SW 1271 (cell line): ENCODE results near the gene APELA.
"Not testable (repeated sequence)": the region's sequence is repeated elsewhere in the genome, so short reads cannot be mapped to it uniquely, and the experiment has no call there.

Source experiments
- DNase-seq, 2 experiments: peaks; one replicate each; lab custom pipeline; 2025; lab: John Stamatoyannopoulos, UW

Gene APELA

GRCh38 chr4:164926301-164926700 is 49.3 kb downstream of the APELA start:
- no peak for DNase-seq

- DNase-seq, result not testable (repeated sequence)
Observed at GRCh38 chr4:164927101-164927500, 50.1 kb downstream of the APELA start.

- DNase-seq, result no peak
Observed at GRCh38 chr4:164930647-164931046, 53.7 kb downstream of the APELA start.

- DNase-seq, result no peak
Observed at GRCh38 chr4:164931551-164932324, 54.8 kb downstream of the APELA start.

GRCh38 chr4:164933244-164933643 is 56.3 kb downstream of the APELA start:
- DNase-seq, result no peak

GRCh38 chr4:164935363-164935762 is 58.4 kb downstream of the APELA start:
- no peak for DNase-seq

GRCh38 chr4:164935865-164936606 is 59.1 kb downstream of the APELA start:
- DNase-seq, result not testable (repeated sequence)

GRCh38 chr4:164937576-164938270 is 60.7 kb downstream of the APELA start:
- DNase-seq, result no peak

- no peak for DNase-seq
Observed at GRCh38 chr4:164943192-164943591, 66.2 kb downstream of the APELA start.

- DNase-seq, result no peak
Observed at GRCh38 chr4:164945146-164945545, 68.2 kb downstream of the APELA start.

- DNase-seq, result no peak
Observed at GRCh38 chr4:164946810-164947209, 69.8 kb downstream of the APELA start.
